ENCODE results near the gene PLAC9. TPM values are rescaled to one million over a fixed set of nuclear protein-coding genes. Genes with fewer than 3 reads are reported as not detected.

PLAC9 gene
- total RNA-seq, 1 experiment from 2014 or later: not detected

- DNase-seq (ENCODE audit: low read depth): no peak
Observed at GRCh38 chr10:80177781-80178636, 45.5 kb downstream of the PLAC9 start.

GRCh38 chr10:80182986-80183385, 50.5 kb downstream of the PLAC9 start:
- no peak for DNase-seq (ENCODE audit: low read depth)

- no peak for DNase-seq (ENCODE audit: low read depth)
Observed at GRCh38 chr10:80183436-80183835, 50.9 kb downstream of the PLAC9 start.

GRCh38 chr10:80184291-80184690, 51.8 kb downstream of the PLAC9 start:
- no peak for DNase-seq (ENCODE audit: low read depth)

- no peak for DNase-seq (ENCODE audit: low read depth)
Observed at GRCh38 chr10:80185578-80186299, 53.2 kb downstream of the PLAC9 start.

GRCh38 chr10:80186364-80187012, 54.0 kb downstream of the PLAC9 start:
- no peak for DNase-seq (ENCODE audit: low read depth)

GRCh38 chr10:80187060-80187459, 54.5 kb downstream of the PLAC9 start:
- DNase-seq (ENCODE audit: low read depth): no peak

- DNase-seq (ENCODE audit: low read depth): no peak
Observed at GRCh38 chr10:80187465-80188409, 55.2 kb downstream of the PLAC9 start.

- no peak for DNase-seq (ENCODE audit: low read depth)
Observed at GRCh38 chr10:80188713-80189112, 56.2 kb downstream of the PLAC9 start.

- no peak for DNase-seq (ENCODE audit: low read depth)
Observed at GRCh38 chr10:80191589-80192270, 59.2 kb downstream of the PLAC9 start.

GRCh38 chr10:80192553-80192952, 60.0 kb downstream of the PLAC9 start:
- DNase-seq (ENCODE audit: low read depth): no peak

GRCh38 chr10:80194373-80195045, 62.0 kb downstream of the PLAC9 start:
- no peak for DNase-seq (ENCODE audit: low read depth)

Other genes starting within 250 kb of the PLAC9 start
- gene SFTPD, start 183.6 kb upstream of the PLAC9 start, total RNA-seq (2014; rRNA removed; shearing (Covaris generic)): not detected in 2 replicates
- 10.1 and 16.5 TPM in 2 replicates for gene TMEM254, start 54.1 kb upstream of the PLAC9 start, total RNA-seq (2014; rRNA removed; shearing (Covaris generic))
- 88.3 and 114 TPM in 2 replicates for gene ANXA11, start 72.8 kb downstream of the PLAC9 start, total RNA-seq (2014; rRNA removed; shearing (Covaris generic))
- gene MAT1A, start 156.9 kb downstream of the PLAC9 start, total RNA-seq (2014; rRNA removed; shearing (Covaris generic)): 0.13 and 0.94 TPM in 2 replicates
- not detected in 2 replicates for gene DYDC1, start 224.0 kb downstream of the PLAC9 start, total RNA-seq (2014; rRNA removed; shearing (Covaris generic))
- gene DYDC2, start 224.1 kb downstream of the PLAC9 start, total RNA-seq (2014; rRNA removed; shearing (Covaris generic)): 0.20 and 0.53 TPM in 2 replicates